ENCODE results near the gene BAIAP2. TPM values are rescaled to one million over a fixed set of nuclear protein-coding genes. Genes with fewer than 3 reads are reported as not detected.

The BAIAP2 gene
- total RNA-seq, 1 donor = 27.5 TPM

DNA sequence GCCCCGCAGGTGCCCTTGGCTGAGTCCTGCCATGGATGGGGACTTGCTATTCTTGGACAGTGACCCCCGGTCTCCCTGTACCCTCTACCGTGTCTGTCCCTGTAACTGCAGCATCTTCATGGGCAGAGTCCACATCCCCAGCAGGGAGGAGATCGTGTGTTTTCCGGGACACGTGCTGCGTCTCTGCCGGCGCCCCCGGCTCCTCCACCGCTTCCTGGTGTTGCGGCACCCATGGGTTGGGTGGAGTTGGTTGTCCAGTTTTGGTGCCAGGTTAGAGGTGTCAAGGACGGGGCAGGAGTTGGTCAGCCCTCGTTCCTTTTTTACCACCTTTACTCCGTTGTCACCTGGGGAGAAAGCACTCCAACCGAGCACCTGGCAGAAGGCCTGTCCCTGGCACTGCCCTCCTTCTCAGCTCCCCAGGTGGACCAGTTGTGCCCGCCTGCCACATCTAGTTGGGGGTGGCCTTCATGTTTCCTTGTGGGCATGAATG lies 20.0 kb downstream of the BAIAP2 start:
- TF ChIP-seq, protein P1, sequence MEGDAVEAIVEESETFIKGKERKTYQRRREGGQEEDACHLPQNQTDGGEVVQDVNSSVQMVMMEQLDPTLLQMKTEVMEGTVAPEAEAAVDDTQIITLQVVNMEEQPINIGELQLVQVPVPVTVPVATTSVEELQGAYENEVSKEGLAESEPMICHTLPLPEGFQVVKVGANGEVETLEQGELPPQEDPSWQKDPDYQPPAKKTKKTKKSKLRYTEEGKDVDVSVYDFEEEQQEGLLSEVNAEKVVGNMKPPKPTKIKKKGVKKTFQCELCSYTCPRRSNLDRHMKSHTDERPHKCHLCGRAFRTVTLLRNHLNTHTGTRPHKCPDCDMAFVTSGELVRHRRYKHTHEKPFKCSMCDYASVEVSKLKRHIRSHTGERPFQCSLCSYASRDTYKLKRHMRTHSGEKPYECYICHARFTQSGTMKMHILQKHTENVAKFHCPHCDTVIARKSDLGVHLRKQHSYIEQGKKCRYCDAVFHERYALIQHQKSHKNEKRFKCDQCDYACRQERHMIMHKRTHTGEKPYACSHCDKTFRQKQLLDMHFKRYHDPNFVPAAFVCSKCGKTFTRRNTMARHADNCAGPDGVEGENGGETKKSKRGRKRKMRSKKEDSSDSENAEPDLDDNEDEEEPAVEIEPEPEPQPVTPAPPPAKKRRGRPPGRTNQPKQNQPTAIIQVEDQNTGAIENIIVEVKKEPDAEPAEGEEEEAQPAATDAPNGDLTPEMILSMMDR (IDR thresholded peaks at IDR 0.05; ENCODE audit: insufficient read depth, low read length) = no peak
- H3K4me3 ChIP-seq (ENCODE audit: low read depth, low read length) = no peak overlapping the region
- DNase-seq (ENCODE audit: low read depth) = no peak

DNA sequence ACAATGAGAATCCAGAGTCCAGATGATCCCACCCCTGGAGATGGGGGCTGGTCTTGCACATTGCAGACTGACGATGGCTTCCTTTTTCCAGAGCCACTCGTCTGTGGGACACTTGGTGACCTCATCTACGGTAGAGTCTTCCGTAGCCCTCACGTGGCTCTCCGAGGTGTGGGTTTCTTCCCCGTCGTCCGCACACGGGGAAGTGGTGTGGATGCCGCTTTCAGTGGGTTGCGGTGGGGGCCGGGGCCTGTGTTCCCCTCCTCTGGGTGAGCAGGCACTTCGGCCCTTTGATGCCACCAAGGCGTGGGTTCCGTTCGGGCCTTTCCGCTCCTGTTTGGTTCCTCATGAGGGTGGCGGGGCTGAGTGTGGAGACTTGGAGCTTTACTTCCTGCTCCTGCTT lies 21.4 kb downstream of the BAIAP2 start:
- no peak for DNase-seq (ENCODE audit: low read depth)
- TF ChIP-seq, protein P1 (IDR thresholded peaks at IDR 0.05; ENCODE audit: insufficient read depth, low read length) = no peak
- no peak overlapping the region for H3K4me3 ChIP-seq (ENCODE audit: low read depth, low read length)

DNA sequence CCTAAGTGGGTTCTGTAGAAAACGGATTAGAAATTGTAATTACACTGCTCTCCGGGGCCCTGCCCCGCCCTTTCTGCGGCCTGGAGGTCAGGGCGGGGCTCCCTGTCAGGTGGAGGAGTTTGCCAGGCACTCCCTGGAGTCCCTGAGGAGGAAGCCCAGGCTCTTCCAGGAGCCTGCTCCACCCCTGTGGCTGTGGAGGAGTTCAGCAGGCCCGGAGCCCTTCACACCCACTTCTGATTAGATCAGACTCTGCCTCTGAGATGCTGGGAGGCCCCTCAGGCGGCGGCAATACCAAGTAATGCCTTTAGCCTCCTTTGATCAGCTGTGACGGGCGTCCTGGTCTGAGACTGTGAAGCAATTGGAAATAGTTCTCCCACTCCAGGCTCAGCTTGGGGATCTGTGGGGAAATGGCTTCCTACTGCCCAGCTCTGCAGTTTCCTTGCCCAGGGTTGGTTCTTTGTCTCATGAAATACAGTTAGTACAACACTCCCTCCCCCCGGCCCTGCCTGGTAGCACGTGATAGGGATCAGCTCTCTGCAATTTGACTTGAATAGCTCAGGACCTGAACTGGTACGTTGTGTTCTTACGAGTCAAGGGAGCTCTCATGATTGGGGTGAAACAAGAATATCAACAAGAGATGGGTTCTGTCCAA lies 22.3 kb downstream of the BAIAP2 start:
- peak; percentile 59 for DNase-seq (ENCODE audit: low read depth)
- TF ChIP-seq, protein P1 (IDR thresholded peaks at IDR 0.05; ENCODE audit: insufficient read depth, low read length) = no peak
- no peak overlapping the region for H3K4me3 ChIP-seq (ENCODE audit: low read depth, low read length)

DNA sequence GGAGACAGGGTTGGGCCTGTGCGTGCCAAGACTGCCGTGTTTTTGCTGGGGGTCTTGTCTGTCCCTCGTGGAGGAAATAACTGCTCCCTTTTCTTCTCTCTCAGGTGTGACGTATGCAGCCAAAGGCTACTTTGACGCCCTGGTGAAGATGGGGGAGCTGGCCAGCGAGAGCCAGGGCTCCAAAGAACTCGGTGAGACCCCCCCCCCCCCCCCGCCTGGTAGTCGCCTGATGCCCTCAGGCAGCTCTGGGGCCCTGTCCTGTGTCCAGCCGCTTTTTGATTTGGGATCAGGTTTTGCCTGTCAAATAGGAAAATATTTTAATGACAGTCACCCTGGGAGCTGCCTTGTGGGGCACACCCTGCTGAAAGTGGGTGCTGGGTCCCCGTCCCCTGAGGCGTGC lies 22.8 kb downstream of the BAIAP2 start:
- TF ChIP-seq, protein P1 (IDR thresholded peaks at IDR 0.05; ENCODE audit: insufficient read depth, low read length) = no peak
- no peak for DNase-seq (ENCODE audit: low read depth)
- H3K4me3 ChIP-seq (ENCODE audit: low read depth, low read length) = no peak overlapping the region

DNA sequence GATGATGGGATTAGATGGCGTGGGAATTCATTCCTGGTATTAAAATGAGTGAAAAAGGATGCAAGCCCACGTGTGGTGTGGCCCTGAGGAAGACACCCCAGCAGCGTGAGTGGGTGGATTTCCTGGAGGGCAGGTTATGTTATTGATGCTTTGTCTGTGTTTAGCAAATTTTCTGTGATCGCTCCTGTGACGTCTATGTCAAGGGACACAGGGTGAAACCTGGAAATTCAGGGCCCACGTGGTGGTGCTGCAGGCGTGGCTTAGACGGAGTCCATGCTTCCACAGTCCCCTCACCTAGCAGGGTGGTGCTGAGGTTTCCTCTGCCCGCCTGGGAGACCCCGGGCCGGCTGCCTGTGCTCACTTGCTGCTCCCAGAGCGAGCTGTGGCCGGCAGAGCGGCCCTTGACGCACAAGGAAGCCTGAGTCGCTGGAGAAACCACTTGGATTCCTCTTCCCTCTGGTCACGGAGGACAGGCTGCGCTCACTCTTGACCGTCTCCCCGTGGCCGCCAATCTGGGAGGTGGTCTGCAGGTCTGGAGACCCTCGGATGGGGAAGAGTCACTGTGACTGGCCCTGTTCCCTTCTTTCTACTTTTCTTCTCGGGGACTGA lies 23.4 kb downstream of the BAIAP2 start:
- no peak for DNase-seq (ENCODE audit: low read depth)
- TF ChIP-seq, protein P1 (IDR thresholded peaks at IDR 0.05; ENCODE audit: insufficient read depth, low read length) = no peak
- no peak overlapping the region for H3K4me3 ChIP-seq (ENCODE audit: low read depth, low read length)

DNA sequence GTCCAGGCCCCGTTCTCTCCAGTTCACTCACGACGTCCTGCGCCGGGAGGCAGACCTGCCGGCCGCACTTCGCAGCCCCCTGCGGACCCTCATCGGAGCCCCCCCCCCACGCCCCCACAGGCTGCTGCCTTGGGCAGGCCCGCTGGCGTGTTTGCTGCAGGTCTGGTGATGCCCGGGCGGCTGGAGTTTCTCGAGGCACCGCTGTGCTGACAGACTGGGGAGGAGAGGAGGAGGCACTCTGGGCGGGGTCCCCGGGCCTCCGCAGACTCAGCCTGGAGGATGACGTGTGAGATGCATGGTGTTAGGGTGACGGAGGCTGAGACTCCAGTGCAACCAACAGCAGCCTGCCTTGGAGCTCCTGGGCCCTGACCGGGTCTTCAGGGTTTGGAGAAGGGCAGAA lies 24.1 kb downstream of the BAIAP2 start:
- TF ChIP-seq, protein P1 (IDR thresholded peaks at IDR 0.05; ENCODE audit: insufficient read depth, low read length) = no peak
- no peak overlapping the region for H3K4me3 ChIP-seq (ENCODE audit: low read depth, low read length)
- DNase-seq (ENCODE audit: low read depth) = peak; percentile 16

Measured in fibroblast of the aortic adventitia (primary cell).